NCI-H1436 treated with DMSO at 0.1 percent for 48 hours (cell line): ENCODE measurements around the gene BTBD9.

Source experiments
- DNase-seq: peaks from one replicate; lab custom pipeline; 2025; lab: John Stamatoyannopoulos, UW

The BTBD9 gene

DNA sequence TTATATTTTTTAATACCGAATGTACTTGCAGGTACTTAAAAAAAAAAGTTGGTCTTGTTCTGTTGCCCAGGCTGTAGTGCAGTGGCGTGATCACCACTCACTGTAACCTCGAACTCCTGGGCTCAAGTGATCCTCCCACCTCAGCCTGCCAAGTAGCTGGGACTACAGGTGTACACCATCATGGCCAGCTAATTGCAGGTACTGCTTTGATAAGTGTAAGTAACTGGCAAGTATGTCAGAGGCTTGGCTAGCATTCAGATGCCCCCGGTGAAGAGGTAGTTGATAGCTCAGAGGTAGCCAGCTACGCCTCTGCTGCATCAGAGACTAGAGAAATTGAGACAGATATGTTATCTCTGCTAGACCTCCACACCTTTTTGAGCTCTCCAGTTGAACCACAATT is 40.5 kb downstream of the BTBD9 start:
- no peak for DNase-seq

DNA sequence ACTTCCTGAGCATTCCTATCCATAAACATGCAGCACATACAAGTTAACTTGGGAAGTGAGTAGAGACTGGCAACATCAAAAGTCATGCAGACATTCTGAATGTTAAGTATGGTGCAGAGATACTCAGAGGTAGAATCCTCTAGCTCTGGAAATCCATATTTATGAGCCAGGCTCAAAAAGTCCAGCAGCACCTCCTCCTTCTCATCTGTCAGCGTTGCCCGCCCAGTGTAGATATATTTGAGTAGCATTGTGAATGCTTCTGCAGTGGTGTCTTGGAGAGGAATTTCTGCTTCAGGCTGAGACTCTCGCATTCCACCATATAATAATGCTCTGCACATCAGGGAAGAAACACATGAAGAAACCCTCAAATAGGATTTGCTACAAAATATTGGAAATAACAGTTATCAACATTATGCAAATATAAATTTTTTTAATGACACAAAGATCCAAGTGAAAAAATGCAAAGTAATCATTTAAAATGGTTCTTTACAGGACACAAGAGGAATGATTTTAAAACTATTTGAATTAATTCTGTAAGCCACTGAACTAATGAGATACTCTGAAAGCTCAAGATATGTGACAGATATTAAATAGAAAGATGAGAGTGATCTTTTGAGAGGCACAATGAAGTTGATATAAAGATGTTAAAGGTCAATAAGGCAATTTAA is 45.6 kb downstream of the BTBD9 start:
- DNase-seq, result no peak

DNA sequence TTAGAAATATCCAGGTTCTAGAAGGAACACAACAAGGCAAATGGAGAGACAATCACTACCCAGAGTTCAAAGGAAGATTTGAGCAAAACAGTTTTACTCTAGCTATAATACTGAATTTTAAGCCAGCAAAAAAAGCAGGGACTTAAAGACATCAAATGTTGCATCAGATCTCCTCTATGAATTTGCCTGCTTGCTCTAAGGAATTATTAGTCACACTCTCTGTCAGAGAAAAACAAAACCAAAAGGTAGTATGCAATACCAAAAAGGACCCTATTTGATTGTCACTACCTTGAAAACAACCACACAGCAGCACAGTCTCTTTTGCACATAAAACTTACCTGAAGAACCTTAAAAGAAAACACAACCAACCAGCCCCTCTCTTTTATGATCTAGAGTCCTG is 46.3 kb downstream of the BTBD9 start:
- no peak for DNase-seq

DNA sequence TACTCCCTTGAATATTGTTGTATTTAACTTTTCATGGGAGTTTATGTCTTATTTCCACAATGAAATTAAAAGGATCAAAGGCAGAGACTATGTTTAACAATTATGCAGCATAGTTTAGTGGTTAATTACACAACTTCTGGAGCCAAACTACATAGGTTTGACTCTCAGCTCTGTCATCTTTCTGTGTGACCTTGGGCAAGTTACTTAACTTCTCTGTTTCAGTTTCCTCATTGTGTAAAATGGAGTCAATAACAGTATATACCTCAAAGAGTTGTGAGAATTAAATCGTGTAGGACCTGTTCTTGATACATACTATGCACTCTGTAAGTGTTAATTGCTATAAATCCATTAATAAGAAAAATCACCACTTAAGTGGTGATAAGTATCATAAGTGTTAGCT is 48.3 kb downstream of the BTBD9 start:
- DNase-seq, result no peak

DNA sequence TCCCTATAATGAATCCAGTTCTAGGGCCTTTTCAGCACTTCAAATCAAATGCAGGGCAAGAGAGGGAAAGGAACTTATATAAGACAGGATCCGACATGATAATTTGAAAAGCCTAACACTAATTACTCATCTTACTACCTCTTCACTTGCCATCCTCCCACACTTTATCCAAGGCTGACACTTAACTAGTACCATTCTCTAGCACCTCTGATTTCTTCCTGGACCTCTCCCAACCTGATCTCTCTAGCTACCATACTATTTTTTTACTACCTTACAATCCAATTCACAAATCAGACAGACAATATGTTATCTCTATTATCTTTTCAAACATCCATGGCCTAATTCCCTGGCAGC is 50.4 kb downstream of the BTBD9 start:
- no peak for DNase-seq

DNA sequence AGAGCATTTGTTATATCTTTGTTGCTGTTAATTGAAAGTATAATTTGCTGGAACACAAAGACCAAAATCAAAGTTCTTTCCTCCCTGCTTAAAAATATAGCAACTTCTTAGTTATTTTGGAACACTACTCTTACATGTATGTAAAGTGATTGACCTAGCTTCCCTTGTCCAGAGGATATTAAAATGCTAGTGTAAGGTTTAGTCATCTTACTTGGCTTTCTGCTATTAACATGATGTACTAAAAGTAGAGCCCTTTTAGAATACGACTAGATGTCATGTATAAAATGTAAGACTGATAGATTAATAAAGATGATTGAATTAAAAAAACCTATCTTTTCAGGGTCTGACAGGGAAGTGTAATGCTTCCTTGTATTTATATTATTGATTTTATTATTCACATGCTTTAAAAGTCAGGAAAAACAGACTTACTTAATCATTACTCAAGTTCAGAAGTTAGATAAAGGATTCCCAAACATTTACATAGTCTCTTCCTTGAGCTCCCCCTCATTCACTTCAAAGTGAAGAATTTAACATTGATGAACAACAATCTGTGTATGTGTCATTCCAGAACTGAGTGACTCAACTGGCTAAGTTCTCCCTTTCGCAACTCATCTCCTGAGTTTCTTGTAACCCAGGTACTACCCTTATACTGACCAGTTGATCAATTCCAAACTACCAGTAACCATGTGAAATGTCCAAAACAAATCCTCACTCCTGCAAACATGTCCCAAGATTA is 50.9 kb downstream of the BTBD9 start:
- no peak for DNase-seq

DNA sequence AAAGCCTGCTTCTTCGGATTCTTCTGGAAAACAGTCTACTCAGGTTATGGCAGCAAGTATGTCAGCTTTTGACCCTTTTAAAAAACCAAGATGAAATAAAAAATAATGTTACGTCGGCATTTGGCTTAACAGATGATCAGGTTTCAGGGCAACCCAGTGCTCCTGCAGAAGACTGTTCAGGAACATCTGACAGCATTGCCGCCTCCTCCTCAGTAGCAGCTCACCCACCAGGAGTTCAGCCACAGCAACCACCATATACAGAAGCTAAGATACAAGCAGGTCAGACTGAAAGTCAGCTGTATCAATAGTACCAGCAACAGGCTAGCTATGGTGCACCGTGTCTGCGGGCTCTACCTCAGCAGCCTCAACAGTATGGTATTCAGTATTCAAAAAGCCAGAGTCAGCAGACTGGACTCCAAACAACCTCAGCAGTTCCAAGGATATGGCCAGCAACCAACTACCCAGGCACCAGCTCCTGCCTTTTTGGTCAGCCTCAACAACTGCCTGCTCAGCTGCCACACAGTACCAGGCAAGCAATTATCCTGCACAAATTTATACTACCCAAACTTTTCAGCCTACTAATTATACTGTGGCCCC is 51.9 kb downstream of the BTBD9 start:
- no peak for DNase-seq

DNA sequence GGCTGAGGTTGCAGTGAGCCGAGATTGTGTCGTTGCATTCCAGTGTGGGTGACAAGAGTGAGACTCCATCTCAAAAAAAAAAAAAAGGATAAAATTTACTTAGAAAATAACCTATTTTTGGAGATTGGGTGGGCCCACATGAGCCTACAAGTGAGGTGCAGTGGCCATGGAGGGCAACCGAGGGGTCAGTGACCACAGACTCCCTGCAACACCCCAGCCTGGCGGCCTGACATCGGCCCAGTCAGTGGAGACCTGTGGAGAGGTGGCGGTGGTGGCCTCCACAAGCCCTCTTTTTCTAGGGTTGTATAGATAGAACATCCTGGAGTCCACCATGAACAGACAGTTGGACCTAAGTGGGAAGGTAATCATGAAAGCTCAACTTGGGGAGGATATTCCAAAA is 52.7 kb downstream of the BTBD9 start:
- no peak for DNase-seq

DNA sequence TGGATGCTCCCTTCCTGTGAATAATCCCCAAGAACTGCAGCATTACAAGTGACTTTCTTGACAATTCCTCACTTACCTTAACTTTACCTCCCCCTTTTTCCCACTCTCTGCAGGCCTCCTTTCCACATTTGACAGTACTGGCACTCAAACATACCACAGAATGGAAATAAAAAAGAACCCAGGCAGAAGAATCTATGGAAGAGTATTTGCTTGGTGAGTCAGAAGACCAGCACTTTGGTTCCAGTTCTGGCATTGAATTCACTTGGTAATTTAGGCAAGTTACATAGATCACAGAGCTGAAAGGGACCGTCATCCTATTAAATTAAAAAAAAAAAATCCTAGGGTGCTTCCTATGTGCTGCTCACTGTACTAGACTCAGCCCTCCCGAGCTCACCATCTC is 55.0 kb downstream of the BTBD9 start:
- DNase-seq, result no peak

DNA sequence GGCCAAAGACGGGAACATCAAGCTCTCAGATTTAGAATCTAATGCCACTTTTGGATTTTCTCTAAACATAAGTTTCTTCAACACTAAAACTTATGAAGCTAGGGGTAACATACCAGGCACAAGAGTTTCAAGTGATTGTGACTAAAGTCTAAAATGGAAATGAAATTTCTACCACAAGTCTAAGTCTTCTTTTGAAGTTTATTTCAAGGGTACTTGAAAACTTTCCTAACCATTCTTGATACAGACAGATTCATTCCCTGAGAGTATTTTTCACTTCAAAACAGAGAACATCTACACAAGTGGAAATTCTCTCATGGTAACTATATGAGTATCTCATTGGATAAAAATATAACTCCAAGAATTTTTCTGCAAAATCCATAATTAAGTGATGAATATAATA is 56.2 kb downstream of the BTBD9 start:
- DNase-seq, result no peak

DNA sequence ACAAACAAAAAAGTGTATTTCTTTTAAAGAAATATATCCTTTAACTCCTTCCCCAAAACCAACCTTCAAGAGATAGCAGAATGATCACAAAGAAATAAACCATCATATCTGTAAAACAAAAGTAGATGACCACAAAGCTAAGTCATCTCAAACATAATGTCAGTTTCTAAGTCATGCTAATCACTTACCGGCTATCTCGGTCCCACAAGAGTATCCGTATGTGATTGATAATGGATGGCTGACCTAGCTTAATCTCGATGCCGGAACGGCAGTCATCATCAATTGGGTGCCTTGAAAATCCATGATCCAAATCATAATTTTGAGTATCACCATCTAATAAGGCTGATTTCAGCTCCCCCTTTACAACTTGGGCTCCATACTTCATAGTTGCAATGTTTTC is 59.7 kb downstream of the BTBD9 start:
- no peak for DNase-seq

DNA sequence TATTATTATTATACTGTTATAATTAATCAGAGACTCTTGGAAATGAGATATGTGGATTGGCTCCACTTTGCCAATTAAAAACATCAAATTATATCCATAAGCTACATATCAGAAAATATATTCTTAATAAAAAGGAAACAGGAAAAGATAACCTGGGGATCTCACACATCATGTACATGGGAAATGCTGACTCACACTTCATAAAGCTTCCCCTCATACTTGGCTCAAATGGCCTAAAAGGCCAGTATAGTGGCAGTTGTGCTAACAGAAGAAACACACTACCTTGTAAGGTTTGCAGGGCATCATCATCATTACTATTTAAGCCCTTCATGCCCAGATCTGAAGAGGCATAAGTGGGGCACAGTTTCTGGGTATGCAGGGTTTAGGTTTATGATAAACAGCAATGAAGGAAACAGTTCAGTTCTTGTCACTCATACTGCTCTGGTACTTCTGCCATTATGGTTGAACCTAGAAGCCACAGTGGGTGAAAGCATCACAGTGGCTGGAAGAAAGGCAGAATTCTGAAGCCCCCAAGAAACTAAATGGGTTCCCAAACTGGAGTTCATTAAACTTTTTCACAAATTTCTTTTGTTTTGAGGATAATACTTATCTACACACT is 60.6 kb downstream of the BTBD9 start:
- DNase-seq, result no peak

DNA sequence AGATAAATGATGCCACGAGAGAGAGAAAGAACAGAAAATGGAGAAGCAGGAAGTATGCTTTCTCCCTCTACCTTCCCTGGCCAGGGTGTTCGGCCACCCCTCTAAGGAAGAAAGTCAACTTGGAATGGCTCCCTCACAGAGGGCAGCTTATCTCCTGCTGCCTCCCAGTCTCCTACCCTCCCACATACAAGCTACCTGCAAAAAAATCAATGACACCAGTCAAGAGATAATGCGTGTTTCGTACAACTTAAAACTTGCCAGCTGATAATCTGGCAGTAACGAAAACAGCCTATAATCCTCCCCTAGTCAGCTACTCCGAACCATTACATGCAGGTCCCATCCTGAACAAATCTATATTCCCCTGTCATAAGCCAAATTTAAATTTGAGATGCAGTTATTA is 61.7 kb downstream of the BTBD9 start:
- DNase-seq, result no peak

DNA sequence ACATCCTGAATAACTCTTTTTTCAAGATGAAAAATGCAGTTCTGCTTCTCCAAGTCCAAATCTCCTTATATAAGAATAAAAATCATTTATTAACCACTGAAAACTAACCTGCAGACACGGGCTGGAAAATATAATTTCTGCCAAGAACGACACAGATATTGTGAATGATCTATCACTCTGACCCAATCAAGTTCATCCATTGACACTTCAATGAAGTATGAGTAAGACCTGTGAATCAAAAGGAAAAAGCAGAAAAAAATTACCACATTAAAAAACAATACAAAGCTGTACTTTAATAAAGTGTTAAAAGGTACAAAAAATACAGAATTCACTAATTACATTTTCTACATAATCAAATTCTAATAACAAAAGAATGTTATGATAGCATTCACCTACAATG is 62.2 kb downstream of the BTBD9 start:
- no peak for DNase-seq

DNA sequence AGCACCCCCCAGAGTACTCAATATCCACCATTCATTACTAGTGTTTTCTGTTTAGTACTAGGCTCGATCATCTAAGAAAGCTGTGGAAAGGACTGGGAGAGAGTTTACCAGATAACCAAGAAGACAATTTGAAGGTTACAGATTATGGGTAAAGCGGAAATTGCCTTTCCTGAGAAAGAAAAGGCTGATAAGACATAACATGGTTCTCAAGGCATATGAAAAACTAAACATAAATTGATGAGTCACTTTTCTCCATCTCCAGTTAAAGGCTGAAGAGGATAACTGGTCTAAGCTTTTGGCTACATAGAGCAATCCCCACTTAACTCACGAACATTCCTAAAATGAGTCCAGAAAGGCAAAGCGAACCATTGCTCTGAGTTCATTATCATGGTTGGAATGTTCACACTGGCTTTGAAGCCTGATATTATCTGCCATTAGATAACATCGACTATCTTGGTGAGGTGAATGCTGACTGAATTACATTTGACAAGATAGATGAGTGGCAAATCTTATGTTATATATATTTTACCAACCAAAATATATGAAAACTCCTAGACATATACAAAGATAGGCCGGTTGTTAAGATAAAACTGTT is 65.8 kb downstream of the BTBD9 start:
- DNase-seq, result no peak

DNA sequence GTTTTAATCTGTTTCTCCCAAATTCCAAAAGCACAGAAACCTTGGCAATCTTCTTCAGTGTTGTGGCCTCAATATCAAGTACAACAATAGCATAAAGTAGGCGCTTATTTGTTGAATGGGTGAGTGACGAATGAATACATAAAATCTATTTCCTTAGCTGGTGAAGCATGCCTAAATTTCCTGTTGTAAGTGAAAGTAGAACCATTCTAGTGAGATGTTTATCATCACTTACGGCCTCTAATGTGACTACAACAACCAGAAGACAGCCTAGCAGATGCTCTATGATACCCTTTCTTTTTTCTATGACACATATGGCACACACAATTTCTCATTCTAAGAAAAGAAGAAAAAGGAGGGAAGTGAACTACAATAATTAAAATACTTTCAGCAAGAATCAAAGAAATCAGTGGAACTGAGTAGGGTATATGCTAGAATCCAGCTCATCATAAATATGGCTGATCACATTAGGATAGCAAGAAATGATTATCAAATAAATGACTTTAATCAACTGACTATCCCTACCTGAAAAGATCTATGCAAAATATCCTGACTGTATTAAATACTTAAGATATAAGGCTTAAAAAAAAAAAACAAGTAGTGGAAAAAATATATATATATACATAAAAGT is 67.4 kb downstream of the BTBD9 start:
- DNase-seq, result no peak

DNA sequence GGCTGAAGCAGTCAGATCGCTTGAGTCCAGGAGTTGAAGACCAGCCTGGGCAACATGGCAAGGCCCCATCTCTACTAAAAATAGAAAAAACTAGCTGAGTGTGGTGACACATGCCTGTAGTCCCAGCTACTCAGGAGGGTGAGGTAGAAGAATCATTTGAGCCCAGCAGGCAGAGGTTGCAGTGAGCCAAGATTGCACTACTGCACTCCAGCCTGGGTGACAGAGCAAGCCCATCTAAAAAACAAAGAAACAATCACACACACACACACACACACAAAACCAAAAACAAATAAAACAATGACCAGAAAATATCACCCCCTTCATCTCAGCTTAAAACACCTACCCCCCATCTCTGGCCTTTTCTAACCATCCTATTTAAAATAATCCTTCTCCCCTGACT is 68.0 kb downstream of the BTBD9 start:
- no peak for DNase-seq

DNA sequence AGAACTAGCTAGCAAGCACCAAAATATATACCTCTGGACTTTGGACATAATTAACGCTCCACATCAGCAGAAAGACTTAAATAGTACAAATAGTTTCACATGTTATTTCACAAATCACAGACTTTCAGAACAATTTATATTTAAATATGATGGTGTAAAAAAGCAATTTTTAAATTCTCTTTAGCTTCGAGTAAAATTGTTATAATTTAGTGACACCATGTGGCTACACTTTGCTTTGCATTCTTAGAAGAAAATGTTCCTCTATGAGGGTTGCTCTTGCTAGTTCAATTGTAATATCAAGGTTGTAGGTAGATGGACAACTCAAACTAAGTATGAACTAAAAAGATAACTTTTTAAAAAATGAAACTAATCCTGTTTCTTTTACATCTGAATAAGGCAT is 69.0 kb downstream of the BTBD9 start:
- no peak for DNase-seq

DNA sequence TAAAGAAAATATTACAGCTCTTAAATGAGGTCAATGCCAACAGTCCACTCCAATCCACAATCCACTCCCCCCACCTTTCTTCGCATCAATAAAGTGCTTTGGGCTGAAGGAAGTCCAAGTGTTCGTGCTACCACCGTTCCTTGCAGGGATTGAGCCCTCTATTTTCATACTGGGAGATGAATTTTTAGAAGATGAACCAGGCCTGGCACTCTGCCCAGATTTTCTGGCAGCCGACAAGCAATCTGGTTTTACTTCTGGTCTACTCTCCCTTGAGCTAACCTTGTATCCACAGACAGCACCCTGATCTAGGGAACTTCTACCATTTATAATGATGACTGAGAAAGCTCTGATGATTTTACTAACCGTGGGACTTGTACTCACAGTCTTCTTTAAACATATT is 72.3 kb downstream of the BTBD9 start:
- DNase-seq, result peak; percentile 24

DNA sequence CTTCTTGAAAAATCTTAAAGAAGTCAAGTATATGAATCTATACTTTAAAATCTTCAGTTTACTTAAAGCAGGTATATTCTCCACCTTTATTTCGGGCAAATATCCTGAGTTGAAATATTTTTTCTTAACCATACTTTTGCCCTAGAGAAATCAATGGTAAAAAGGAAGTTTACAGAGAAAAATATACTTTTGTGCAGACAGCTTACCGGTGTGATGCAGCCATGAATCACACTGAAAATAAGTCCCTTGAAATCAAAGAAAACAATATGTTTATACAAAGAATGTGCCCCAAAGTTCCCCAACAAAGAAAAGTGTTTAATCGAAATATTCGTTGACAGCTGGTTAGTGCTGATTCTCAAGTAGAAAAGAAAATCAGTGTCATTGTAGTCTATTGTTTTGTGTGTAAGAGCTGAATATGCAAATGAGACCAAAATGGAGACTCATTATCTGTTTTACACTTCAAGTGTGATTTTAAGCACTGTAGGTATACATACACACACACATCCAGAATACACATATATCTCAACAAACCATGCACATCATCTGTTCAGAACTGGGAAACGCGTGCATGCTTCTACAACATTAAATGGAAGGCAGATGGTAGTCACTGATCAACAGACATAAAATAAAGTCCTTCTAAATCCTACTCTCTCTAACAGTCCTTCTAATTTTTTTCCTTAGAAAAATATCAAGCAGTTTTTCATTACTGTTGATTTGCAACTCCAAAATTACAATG is 73.3 kb downstream of the BTBD9 start:
- no peak for DNase-seq

DNA sequence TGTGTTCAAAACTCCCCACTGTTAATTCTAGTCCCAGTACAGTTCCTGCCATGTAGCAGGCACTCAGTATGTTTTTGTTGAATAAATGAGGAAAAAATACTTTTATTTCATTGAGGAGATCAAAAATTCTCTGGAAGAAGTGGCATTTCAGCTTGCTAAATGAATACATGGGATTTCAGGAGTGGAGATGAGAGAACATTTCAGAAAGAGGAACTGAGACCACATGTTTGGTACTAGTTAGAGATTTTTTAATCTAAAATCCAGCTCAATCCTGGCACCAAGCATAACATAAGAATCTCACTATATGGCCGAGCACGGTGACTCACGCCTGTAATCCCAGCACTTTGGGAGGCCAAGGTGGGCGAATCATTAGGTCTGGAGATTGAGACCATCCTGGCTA is 75.4 kb downstream of the BTBD9 start:
- DNase-seq, result no peak

DNA sequence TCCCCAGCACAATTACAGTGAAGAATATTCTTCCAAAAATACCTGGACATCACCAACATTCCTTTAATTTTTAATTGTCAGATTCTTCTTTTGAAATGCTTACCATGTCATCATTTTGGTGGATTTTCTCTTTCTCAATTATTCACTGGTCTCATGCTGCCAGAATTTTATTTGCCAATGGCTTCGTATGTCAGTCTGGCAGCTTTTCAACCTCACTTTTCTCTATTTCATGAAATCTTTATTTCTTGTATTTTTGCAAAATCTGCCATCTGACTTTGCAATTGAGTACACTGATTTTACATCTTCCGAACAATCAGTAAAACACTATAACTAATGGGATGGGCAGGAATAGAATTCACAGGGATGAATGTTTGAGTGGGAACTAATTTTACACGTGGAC is 84.1 kb downstream of the BTBD9 start:
- no peak for DNase-seq
